AG09319 (cell line): ENCODE data around the gene SPNS3.

Experiments
- DNase-seq: peaks from one replicate; pipeline ENCODE4 v3.0.0-alpha.2; 2010; ENCODE audit warnings: low read depth; ENCODE audit errors: extremely low read depth
- TF ChIP-seq, protein P1 (sequence below): IDR thresholded peaks from 2 replicates; pipeline ENCODE4 v1.5.1; 2011; ENCODE audit warnings: low read depth, mild to moderate bottlenecking, inconsistent platforms, low read length, moderate library complexity

The SPNS3 gene

DNA sequence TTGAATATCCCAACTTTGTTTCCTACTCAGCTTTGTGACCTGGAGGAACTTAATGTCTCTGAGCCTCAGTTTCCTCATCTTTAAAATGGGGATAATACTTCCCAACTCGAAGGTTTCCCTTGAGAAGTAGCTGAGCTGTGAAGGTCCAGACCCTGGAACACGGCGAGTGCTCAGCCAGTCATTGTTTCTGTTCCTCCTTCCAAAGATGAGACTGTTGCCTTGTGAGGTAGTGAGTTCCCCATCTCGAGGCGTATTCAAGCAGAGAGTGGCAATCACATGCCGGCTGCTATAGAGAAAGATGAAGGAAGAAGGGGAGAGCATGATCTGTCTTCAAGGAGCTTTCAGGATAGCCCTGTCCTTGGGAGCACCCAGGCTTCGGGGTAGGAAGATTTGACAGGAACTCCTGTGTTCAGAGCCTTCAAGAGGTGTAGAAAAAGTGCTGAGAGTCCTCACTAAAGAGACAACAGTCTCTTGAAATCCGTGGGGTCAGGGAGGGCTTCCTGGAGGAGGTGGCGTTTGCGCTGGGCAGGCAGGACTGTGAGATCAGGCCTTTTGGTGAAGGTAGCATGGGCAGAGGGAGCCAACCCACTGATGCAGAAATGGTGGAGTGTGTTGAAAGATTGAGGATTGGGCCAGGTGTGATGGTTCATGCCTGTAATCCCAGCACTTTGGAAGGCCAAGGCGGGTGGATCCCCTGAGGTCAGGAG is 92.1 kb downstream of the SPNS3 start:
- no peak for DNase-seq
- TF ChIP-seq, protein P1, sequence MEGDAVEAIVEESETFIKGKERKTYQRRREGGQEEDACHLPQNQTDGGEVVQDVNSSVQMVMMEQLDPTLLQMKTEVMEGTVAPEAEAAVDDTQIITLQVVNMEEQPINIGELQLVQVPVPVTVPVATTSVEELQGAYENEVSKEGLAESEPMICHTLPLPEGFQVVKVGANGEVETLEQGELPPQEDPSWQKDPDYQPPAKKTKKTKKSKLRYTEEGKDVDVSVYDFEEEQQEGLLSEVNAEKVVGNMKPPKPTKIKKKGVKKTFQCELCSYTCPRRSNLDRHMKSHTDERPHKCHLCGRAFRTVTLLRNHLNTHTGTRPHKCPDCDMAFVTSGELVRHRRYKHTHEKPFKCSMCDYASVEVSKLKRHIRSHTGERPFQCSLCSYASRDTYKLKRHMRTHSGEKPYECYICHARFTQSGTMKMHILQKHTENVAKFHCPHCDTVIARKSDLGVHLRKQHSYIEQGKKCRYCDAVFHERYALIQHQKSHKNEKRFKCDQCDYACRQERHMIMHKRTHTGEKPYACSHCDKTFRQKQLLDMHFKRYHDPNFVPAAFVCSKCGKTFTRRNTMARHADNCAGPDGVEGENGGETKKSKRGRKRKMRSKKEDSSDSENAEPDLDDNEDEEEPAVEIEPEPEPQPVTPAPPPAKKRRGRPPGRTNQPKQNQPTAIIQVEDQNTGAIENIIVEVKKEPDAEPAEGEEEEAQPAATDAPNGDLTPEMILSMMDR: no peak

DNA sequence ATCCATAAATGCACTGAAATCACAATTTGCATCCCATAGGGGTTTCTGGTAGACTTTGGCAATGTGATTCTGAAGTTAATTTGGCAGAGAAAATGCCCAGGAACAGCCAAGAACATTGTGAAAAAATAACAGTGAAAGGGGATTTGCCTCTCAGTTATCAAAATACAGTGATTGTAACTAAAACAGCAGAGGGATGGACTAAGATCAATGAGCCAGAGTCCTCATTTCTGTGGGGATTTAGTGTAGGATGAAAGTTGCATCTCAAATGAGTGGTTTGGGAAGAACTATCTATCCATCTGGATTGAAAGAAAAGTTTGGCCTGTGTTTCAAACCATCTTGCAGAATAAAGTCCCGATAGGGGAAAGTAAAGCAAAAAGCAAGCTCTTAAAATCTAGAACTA is 93.4 kb downstream of the SPNS3 start:
- no peak for DNase-seq
- TF ChIP-seq, protein P1: no peak

DNA sequence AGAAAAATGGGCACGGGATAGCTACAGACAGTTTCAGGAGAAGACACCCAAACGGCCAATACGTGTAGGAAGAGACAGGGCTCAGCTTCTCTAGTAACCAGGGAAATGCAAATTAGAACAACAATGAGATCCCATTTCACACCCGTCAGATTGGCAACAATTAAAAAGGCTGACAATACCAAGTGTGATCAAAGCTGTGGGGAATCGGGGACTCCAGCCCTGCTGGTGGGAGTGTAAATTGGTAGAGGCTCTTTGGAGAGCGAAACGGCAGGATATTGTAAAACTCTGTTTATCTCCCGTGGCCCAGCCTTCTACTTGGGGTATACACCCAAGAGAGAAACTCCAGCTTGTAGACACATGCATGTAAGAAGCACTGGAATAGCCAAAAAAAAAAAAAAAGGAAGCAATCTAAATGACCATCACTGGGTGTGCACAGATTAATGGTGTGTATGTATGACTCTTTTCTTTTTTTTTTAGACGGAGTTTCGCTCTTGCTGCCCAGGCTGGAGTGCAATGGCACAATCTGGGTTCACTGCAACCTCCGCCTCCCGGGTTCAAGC is 93.9 kb downstream of the SPNS3 start:
- no peak for DNase-seq
- TF ChIP-seq, protein P1: no peak

GRCh38 chr17:4529533-4530152 is 95.9 kb downstream of the SPNS3 start:
- no peak for DNase-seq
- TF ChIP-seq, protein P1: no peak

DNA sequence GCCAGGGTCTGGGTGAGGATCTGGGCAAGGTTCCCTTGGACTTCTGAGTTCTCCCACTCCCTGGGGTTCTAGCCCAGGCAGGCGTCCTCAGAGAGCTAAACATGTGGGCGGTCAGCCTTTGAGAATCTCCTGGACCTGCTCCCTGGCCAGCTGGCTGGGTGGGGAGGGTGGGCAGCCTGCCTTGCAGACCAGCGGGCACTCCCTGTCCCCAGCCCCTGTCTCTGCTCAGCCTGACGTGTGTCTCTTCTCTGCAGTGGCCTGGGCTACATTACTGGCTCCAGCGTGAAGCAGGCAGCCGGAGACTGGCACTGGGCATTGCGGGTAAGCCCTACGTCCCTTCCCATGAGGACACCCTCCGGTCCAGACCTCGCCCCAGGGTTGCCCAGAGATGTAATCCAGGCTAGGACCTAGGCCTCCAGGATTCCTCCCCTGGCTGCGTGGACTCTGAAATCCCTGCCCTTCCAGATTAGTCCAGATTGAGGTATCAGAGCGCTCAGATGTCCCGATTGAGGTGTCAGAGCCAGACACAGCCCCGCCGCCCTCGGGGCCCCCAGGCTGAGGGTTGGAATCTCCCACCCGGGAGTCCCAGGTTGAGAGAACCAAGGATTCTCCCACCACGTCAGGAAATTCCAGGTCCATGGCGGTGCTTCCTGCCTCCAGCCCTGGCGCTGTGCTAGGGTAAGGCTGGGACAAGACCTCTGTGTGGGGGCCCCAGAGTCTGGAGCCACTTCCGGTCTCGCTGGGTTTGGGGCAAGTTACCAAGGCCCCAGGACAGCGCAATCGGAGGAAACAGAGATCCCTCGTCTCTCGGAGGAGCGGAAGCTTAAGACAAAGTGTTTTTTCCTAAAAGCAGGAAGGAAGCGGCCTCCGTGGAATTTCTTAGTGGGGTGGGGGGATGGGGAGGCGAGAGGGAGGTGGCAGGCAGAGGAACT is 97.3 kb downstream of the SPNS3 start:
- no peak for DNase-seq
- TF ChIP-seq, protein P1: no peak

- DNase-seq: no peak
- TF ChIP-seq, protein P1: no peak
Measured at GRCh38 chr17:4531988-4532736, 98.4 kb downstream of the SPNS3 start.
